ENCODE measurements around the gene YBEY. TPM values are rescaled to one million over a fixed set of nuclear protein-coding genes. Genes with fewer than 3 reads are reported as not detected.

The YBEY gene
- total and polyA plus RNA-seq, 2 of the 8 experiments (the other 6 are each of a cell fraction or from before 2014, with no cell fraction given), result 26.9 to 31.9 TPM

DNA sequence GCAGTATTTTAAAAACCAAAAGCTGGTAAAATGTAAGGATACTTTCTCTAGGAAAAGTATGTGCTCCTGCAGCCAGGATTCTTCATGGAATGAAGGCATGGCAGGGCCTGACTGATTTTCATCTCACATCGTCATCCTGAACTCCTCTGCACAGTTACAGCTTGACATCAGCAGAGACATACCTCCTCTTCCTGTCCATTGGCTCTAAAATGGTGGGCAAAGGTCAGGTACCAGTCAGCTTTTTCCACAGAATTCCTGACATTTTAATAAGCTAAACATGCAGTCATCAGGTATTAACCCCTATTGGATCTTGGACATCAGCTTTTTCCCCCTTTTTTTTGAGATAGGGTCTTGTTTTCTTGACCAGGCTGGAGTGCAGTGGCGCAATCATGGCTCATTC is 43.7 kb downstream of the YBEY start:
- H2BK20ac ChIP-seq (ENCODE audit: low read length), result no peak overlapping the region
- no peak for DNase-seq (ENCODE audit: low read depth in 1 of 2, low spot score in 2 of 2)
- no peak overlapping the region for H4K5ac ChIP-seq (ENCODE audit: insufficient read length, low read depth, low read length)
- H3K4me3 ChIP-seq (ENCODE audit: extremely low read depth in 1 of 4, insufficient read depth in 2 of 4, low read depth in 3 of 4, low read length in 4 of 4), result no peak overlapping the region
- peaks cover 0 to 6% of the 10 kb centered on the region in 2 experiments for H4K20me1 ChIP-seq (replicated peaks in 1 of 2; ENCODE audit: control insufficient read depth in 1 of 2, insufficient read depth in 2 of 2, low read length in 2 of 2)
- ChIA-PET CTCF (ENCODE audit: partially characterized antibody) (interaction anchor here (0.7 to 0.8 kb wide), 2 partner anchors 14 to 106 kb away, joined by 3 to 4 read pairs; no protein-coding TSS in a partner anchor), POLR2A (ENCODE audit: partially characterized antibody) (no interaction called here)
- H2BK120ac ChIP-seq (replicated peaks; ENCODE audit: low read depth, low read length), result no peak overlapping the region
- H3K14ac ChIP-seq (ENCODE audit: insufficient read length), result no peak overlapping the region
- no peak overlapping the region for H3K18ac ChIP-seq (ENCODE audit: extremely low read depth, low read length)
- no peak overlapping the region for H3K23ac ChIP-seq (ENCODE audit: insufficient read length)
- no peak overlapping the region for H2BK5ac ChIP-seq (ENCODE audit: low read depth, low read length)
- H3K79me2 ChIP-seq (ENCODE audit: control insufficient read depth in 1 of 2, insufficient read depth in 2 of 2, low read length in 2 of 2), result peaks cover 0 to 48% of the 10 kb centered on the region in 2 experiments; a peak in 3 of 4 replicates
- H3K27ac ChIP-seq (ENCODE audit: low read depth, low read length), result no peak overlapping the region
- FAIRE-seq, result no peak
- no peak overlapping the region for H2AFZ ChIP-seq (ENCODE audit: low read length)
- H3K79me1 ChIP-seq (ENCODE audit: low read depth, low read length), result peaks cover 7% of the 10 kb centered on the region
- no peak overlapping the region for H2BK12ac ChIP-seq (ENCODE audit: low read depth, low read length)
- no peak for TF ChIP-seq TAF1 (IDR thresholded peaks at IDR 0.05; ENCODE audit: low read depth, low read length)
- no peak for TF ChIP-seq SP2 (IDR thresholded peaks at IDR 0.05; ENCODE audit: low read length)
- no peak for TF ChIP-seq SUZ12 (IDR thresholded peaks at IDR 0.05; ENCODE audit: low read length)
- no peak for TF ChIP-seq NRF1 (IDR thresholded peaks at IDR 0.05; ENCODE audit: low read depth, low read length)
- TF ChIP-seq PHF8 (conservative IDR thresholded peaks at IDR 0.05; ENCODE audit: low read depth, low read length), result no peak
- TF ChIP-seq CREB1 (IDR thresholded peaks at IDR 0.05), result no peak
- TF ChIP-seq KDM1A (IDR thresholded peaks at IDR 0.05; ENCODE audit: borderline replicate concordance, low read length), result no peak
- TF ChIP-seq, protein P1, sequence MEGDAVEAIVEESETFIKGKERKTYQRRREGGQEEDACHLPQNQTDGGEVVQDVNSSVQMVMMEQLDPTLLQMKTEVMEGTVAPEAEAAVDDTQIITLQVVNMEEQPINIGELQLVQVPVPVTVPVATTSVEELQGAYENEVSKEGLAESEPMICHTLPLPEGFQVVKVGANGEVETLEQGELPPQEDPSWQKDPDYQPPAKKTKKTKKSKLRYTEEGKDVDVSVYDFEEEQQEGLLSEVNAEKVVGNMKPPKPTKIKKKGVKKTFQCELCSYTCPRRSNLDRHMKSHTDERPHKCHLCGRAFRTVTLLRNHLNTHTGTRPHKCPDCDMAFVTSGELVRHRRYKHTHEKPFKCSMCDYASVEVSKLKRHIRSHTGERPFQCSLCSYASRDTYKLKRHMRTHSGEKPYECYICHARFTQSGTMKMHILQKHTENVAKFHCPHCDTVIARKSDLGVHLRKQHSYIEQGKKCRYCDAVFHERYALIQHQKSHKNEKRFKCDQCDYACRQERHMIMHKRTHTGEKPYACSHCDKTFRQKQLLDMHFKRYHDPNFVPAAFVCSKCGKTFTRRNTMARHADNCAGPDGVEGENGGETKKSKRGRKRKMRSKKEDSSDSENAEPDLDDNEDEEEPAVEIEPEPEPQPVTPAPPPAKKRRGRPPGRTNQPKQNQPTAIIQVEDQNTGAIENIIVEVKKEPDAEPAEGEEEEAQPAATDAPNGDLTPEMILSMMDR (IDR thresholded peaks at IDR 0.05; ENCODE audit: control extremely low read depth in 1 of 3, insufficient read depth in 1 of 3, low read depth in 1 of 3, low read length in 3 of 3), result no peak
- TF ChIP-seq EGR1 (IDR thresholded peaks at IDR 0.05; ENCODE audit: borderline replicate concordance, low read depth, low read length), result no peak
- TF ChIP-seq HDAC2 (IDR thresholded peaks at IDR 0.05; ENCODE audit: borderline replicate concordance in 1 of 2, low read depth in 2 of 2, low read length in 2 of 2), result no peak
- no peak for TF ChIP-seq CTBP2 (IDR thresholded peaks at IDR 0.05; ENCODE audit: borderline replicate concordance, insufficient read depth, insufficient read length, low read length)
- peaks cover 3% of the 10 kb centered on the region for H3K23me2 ChIP-seq (ENCODE audit: low read depth, low read length)
- H3K4me2 ChIP-seq (ENCODE audit: insufficient read depth in 1 of 2, low read depth in 2 of 2, low read length in 2 of 2), result no peak overlapping the region
- 98% methylated on average over 2 of the region's 2 CpGs; no CpG with 5 or more reads in 1 of the 2 experiments for WGBS, 2 experiments (ENCODE audit: extremely low coverage in 1 of 2, insufficient coverage in 1 of 2, insufficient read length in 1 of 2, insufficient replicate concordance in 2 of 2, low coverage in 1 of 2, low lambda C conversion rate in 2 of 2, missing lambda C conversion rate in 1 of 2)
- H3K9me3 ChIP-seq (ENCODE audit: insufficient read depth in 2 of 2, low read depth in 1 of 2, low read length in 1 of 2), result no peaks in the 10 kb centered on the region
- peaks cover 2 to 32% (median 21%) of the 10 kb centered on the region in 4 experiments; a peak in 7 of 8 replicates for H3K36me3 ChIP-seq (ENCODE audit: control insufficient read depth in 2 of 4, insufficient read depth in 4 of 4, low read length in 3 of 4)
- no peak overlapping the region for H4K91ac ChIP-seq (replicated peaks; ENCODE audit: insufficient read length, low read length)
- H3K4ac ChIP-seq (replicated peaks; ENCODE audit: insufficient read length, low read depth, low read length), result no peak overlapping the region
- no peak overlapping the region for H3K56ac ChIP-seq (replicated peaks; ENCODE audit: insufficient read length, low read depth, low read length)
- H3K4me1 ChIP-seq (replicated peaks in 1 of 4; ENCODE audit: control insufficient read depth in 3 of 4, insufficient read depth in 4 of 4, low read length in 3 of 4), result no peaks in the 10 kb centered on the region; a peak in 4 of 7 replicates
- H3K9ac ChIP-seq (replicated peaks in 1 of 4; ENCODE audit: extremely low read depth in 1 of 4, low read depth in 3 of 4, low read length in 3 of 4), result no peak overlapping the region
- H3K27me3 ChIP-seq (replicated peaks in 1 of 4; ENCODE audit: control insufficient read depth in 3 of 4, extremely low read depth in 1 of 4, insufficient read depth in 3 of 4, low read length in 3 of 4), result no peaks in the 10 kb centered on the region
- no peak overlapping the region for H4K8ac ChIP-seq (ENCODE audit: extremely low read depth, insufficient read depth, low read length)
- no peak overlapping the region for H2AK5ac ChIP-seq (ENCODE audit: low read depth, low read length)
- no peak overlapping the region for H2BK15ac ChIP-seq (ENCODE audit: low read length)

All from H1 (cell line).